Right ventricle myocardium superior (tissue), 1 donor: ENCODE results near the gene PTGR3. TPM values are rescaled to one million over a fixed set of nuclear protein-coding genes. Genes with fewer than 3 reads are reported as not detected.

Experiments used
- ATAC-seq: fragments of 200-7000 bp; cut with Tn5 transposase; one replicate; pipeline ENCODE4 v1.9.1; 2020; ENCODE audit warnings: mild to moderate bottlenecking; ENCODE audit not compliant: poor library complexity
- DNase-seq: peaks from one replicate; pipeline ENCODE4 v3.0.0-alpha.2; 2020
- intact Hi-C: fragments of 100-400 bp; cut with DNase I; formaldehyde crosslinking; loops from one replicate; pipeline ENCODE4 v1.11.2; 2022
- total RNA-seq: library from RNA; stranded (reverse); fragmentation: NEBNext Ultra II Directional; extraction: Animal tissue kit (Norgen Biotek cat#: 25700); gene quantifications from one replicate; pipeline ENCODE4 v1.2.1, GENCODE V29; 2021
- donor health status: DM: no; HTN: yes; CAD: no; lungs with severe emphysema.

The PTGR3 gene
- total RNA-seq, 1 donor from 2014 or later, result 81.5 TPM

DNA sequence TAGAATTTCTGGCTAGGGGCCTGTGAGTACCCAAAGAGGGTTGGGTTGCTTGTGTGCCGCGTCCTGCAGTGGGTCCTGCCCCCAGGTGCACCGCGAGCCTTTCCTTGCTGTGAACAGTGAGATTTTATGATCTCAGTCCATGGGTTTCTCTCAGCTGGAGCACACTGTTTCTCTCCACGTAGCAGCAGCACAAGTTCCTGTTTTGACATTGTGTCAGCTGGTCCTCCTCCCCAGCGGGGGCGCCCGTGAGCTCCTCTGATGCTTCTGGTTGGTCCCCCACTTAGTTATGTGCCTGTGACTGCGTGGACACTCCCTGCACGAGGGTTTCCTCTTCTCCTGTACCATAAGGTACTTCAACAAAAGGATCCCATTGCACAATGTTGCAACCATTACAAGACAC is 31.5 kb upstream of the PTGR3 start:
- intact Hi-C loops, result no loop called here
- DNase-seq (no peak), ATAC-seq (no peak)

- ATAC-seq, result no peak
- intact Hi-C loops, result no loop called here
- DNase-seq, result peak; percentile 35
These were observed 29.8 kb upstream of the PTGR3 start for GRCh38 chr18:75238786-75239185.

GRCh38 chr18:75238100-75238499 is 29.2 kb upstream of the PTGR3 start:
- DNase-seq (no peak), ATAC-seq (no peak)
- intact Hi-C loops, result no loop called here

- intact Hi-C loops, result no loop called here
- DNase-seq (no peak), ATAC-seq (no peak)
These were observed 27.0 kb upstream of the PTGR3 start for GRCh38 chr18:75235896-75236295.

DNA sequence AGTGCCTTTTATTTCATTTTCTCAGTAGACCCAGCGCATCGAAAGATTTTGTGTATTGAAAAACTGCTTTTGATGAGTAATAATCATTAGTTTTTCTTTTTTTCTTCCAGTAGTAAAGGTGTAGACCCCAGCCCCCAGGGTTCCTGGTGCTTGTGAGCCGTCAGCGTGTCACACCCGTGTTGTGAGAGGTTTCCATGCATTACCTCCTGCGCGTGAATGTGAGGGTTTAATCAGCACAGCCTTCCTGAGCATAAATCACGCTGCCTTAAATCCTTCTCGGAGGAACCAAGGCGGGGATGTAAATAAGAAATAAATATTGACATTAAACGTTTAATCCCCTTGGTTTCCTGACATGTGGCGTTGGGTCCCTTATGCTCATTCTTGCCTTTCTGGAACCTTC is 26.0 kb upstream of the PTGR3 start:
- DNase-seq (no peak), ATAC-seq (no peak)
- intact Hi-C loops, result no loop called here

DNA sequence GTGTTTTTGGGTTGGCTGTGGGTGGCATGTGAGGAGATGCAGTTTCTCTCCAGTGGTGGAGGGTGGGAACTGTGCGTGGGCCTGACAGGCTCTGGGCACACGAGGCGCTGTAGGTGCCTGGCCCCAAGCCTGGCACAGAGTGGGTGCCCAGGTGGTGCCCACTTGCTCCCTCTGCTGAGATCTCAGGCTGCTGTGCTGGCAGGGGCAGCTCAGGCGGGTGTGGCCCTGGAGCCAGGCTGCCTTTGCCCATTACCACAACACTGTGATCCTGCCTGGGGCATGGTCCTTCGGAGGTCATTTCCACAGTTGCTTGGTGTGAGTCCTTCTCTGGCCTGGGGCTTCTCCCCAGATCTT is 22.1 kb upstream of the PTGR3 start:
- intact Hi-C loops, result no loop called here
- DNase-seq (no peak), ATAC-seq (no peak)

GRCh38 chr18:75230163-75231052 is 21.5 kb upstream of the PTGR3 start:
- ATAC-seq (no peak), DNase-seq (no peak)
- intact Hi-C loops, result no loop called here

- no peak for ATAC-seq
- intact Hi-C loops, result no loop called here
These were observed 20.5 kb upstream of the PTGR3 start for GRCh38 chr18:75229437-75229836.

GRCh38 chr18:75228967-75229366 is 20.0 kb upstream of the PTGR3 start:
- ATAC-seq, result no peak
- no peak for DNase-seq
- intact Hi-C loops, result no loop called here

More at GRCh38 chr18:75229437-75229836, 20.5 kb upstream of the PTGR3 start:
- no peak for DNase-seq

DNA sequence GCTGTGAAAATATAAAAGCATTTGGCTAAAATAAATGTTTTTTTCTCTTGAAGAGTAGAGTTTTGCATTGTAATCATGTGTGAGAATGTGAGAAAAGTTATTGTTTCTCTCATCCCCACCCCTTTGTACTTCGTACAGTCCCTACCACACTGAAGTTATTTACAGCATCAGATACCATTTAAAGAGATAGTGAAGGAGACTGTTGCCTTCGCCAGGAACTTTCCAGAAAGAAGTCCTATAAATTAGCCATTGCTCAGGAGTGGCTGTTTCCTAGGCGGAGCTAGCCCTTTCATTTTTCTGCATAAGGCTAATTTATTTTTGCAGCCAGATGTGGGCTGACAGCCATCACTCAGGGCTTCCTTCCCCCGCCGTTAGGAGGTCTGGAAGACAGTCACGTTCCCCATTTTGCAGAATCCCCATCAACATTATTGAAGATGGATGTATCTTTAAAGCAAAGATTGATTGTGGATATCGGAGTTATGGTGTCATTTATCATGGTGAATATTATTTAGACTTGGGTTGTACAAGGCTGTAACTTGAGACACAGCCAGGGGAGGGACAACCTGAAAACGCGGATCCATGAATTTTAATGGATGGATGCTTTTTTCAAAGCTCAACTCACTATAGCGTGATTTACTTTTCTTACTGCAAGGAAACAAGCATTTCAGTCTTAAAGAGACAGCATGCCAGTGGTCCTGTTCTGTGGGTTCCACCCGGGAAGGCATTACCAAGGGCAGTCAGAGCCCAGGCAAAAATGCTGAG is 18.8 kb upstream of the PTGR3 start:
- intact Hi-C loops, result no loop called here
- DNase-seq (no peak), ATAC-seq (peak; percentile 27)

- DNase-seq, result no peak
- intact Hi-C loops, result no loop called here
- ATAC-seq, result peak; percentile 16
These were observed 18.0 kb upstream of the PTGR3 start for GRCh38 chr18:75226956-75227316.

DNA sequence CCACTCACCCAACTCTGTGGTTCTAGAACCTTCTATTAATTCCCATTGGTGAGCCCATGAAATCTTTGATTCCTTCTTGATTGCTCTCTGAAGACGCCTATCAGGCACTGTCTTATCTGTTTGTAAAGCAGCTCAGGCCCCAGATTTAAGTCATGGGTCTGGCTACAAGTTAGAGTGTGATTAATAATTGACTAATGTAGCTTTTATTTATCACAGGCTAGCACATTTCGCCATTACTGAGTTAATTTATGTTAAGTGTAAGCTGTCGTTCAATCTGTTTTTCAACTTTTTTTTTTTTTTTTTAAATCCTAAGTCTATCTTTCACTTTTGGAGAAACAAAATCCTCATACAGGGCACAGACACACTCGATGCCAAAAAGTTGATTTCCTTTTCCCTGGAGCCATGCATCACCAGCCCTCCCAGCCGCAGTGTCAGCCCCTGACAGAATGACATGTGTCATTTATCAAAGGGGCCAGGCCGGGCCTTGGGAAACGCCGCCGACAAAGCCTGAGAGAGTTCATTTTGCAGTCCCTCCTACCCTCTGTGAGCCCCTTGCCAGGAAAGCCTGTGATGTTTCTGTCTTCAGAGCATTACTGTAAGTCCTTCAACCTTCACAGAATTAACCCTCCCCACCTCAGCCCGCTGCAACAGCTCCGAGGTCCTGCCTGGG is 17.5 kb upstream of the PTGR3 start:
- ATAC-seq, result peak; percentile 27
- intact Hi-C loops, result no loop called here
- DNase-seq, result peak; percentile 47

- ATAC-seq, result no peak
- DNase-seq, result no peak
- intact Hi-C loops, result no loop called here
These were observed 14.9 kb upstream of the PTGR3 start for GRCh38 chr18:75223687-75224347.

DNA sequence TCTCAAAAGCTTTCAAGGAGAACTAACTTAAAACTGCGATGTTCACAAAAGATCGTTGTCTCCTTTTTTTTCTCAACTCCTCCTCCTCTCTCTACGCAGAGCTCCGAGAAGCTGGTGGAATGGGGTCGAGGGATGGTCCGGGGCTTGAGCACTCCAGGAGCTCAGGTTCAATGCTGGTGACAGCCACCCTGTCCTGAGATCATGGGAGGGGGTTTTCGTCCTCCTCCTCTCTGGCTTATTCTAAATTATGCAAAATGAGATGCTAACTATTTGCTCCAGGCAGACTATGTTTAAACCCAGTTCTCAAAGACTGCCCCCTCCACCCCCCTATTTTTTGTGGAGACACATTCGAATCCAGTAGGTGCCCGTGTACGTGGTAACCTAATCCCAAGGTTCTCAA is 13.5 kb upstream of the PTGR3 start:
- DNase-seq (no peak), ATAC-seq (no peak)
- intact Hi-C loops, result no loop called here

- DNase-seq (no peak), ATAC-seq (no peak)
- intact Hi-C loops, result no loop called here
These were observed 13.0 kb upstream of the PTGR3 start for GRCh38 chr18:75221897-75222296.

DNA sequence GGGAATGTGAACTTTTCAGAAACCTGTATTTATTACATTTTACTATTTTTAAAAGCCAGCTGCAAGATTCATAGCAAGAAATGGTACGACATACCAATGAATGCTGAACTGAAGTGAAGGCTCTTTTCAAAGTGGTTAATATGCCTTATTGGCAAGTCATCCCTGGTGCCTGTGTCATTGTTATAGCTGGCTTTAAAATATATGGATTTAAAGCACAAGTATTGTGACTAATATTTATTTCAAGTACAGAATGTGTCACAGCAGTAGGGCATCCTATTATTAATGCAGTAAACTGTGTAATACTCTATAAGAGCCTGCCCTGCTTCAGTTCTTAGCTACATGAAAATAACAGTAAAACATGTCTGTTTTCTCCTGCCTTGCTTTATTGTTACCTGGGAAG is 12.5 kb upstream of the PTGR3 start:
- no peak for ATAC-seq
- no peak for DNase-seq
- intact Hi-C loops, result no loop called here

GRCh38 chr18:75220551-75221355 is 11.8 kb upstream of the PTGR3 start:
- ATAC-seq (peak; percentile 36), DNase-seq (no peak)
- intact Hi-C loops, result no loop called here

GRCh38 chr18:75219745-75220375 is 10.9 kb upstream of the PTGR3 start:
- intact Hi-C loops, result no loop called here
- no peak for DNase-seq
- no peak for ATAC-seq
